CD8-positive, alpha-beta memory T cell (primary cell): Measurements from ENCODE around the gene CROCC. TPM values are rescaled to one million over a fixed set of nuclear protein-coding genes. Genes with fewer than 3 reads are reported as not detected.

Source experiments
- CTCF ChIA-PET: fragments of 350-600 bp; sonication (Branson Sonifier 250); formaldehyde crosslinking; loops from one replicate; lab custom pipeline; 2021; ENCODE audit warnings: antibody characterized with exemption; lab: Charles Lee
- POLR2A ChIA-PET: fragments of 350-600 bp; sonication (Branson Sonifier 250); formaldehyde crosslinking; loops from one replicate; lab custom pipeline; 2021; ENCODE audit warnings: antibody characterized with exemption; lab: Charles Lee
- DNase-seq, 5 donors: peaks; one replicate each; pipeline versions ENCODE4 v3.0.0 to v3.0.0-alpha.2; 2020 to 2022; ENCODE audit warnings: mixed read lengths in 1 of 5
- H3K27ac ChIP-seq: one replicate; pipeline ENCODE4 v1.7.0; 2013; ENCODE audit warnings: low read depth, mild to moderate bottlenecking, low read length, moderate library complexity
- H3K27me3 ChIP-seq: 2 replicates; pipeline ENCODE4 v1.7.0; 2013; ENCODE audit warnings: low read length, mild to moderate bottlenecking; ENCODE audit not compliant: insufficient read depth, poor library complexity, severe bottlenecking
- H3K36me3 ChIP-seq: 2 replicates; pipeline ENCODE4 v1.7.0; 2013; ENCODE audit warnings: mild to moderate bottlenecking, low read length, moderate library complexity; ENCODE audit not compliant: insufficient read depth
- H3K4me1 ChIP-seq: 2 replicates; pipeline ENCODE4 v1.7.0; 2013; ENCODE audit warnings: mild to moderate bottlenecking, low read length, moderate library complexity; ENCODE audit not compliant: insufficient read depth
- H3K4me3 ChIP-seq: 2 replicates; pipeline ENCODE4 v1.7.0; 2013; ENCODE audit warnings: mild to moderate bottlenecking, low read length
- H3K9me3 ChIP-seq: 2 replicates; pipeline ENCODE4 v1.7.0; 2013; ENCODE audit warnings: mild to moderate bottlenecking, low read length
- H3K27ac Mint-ChIP-seq, 8 donors: one replicate each; pipeline ENCODE4 v1.8.0; 2020 to 2021; ENCODE audit warnings: mixed read lengths in 8 of 8, mild to moderate bottlenecking in 6 of 8, inconsistent platforms in 3 of 8, moderate library complexity in 3 of 8
- H3K27me3 Mint-ChIP-seq, 2 donors: one replicate each; pipeline ENCODE4 v1.8.0; 2020 to 2021; ENCODE audit warnings: mixed read lengths in 2 of 2, mild to moderate bottlenecking in 1 of 2, moderate library complexity in 1 of 2
- H3K36me3 Mint-ChIP-seq, 3 donors: one replicate each; pipeline ENCODE4 v1.8.0; 2020 to 2021; ENCODE audit warnings: mixed read lengths in 3 of 3, inconsistent platforms in 1 of 3, mild to moderate bottlenecking in 1 of 3
- H3K4me1 Mint-ChIP-seq, 3 donors: one replicate each; pipeline ENCODE4 v1.8.0; 2020 to 2021; ENCODE audit warnings: mixed read lengths in 3 of 3, inconsistent platforms in 1 of 3, mild to moderate bottlenecking in 1 of 3
- H3K4me3 Mint-ChIP-seq, 7 donors: one replicate each; pipeline ENCODE4 v1.8.0; 2020 to 2021; ENCODE audit warnings: mixed read lengths in 7 of 7, mild to moderate bottlenecking in 6 of 7, moderate library complexity in 4 of 7, inconsistent platforms in 2 of 7
- H3K9me3 Mint-ChIP-seq, 5 donors: one replicate each; pipeline ENCODE4 v1.8.0; 2020 to 2022; ENCODE audit warnings: mixed read lengths in 5 of 5, mild to moderate bottlenecking in 3 of 5, moderate library complexity in 2 of 5, inconsistent platforms in 1 of 5
- polyA plus RNA-seq: library from polyadenylated mRNA; unstranded; fragments of 300-500 nt; fragmentation: Illumina TruSeq; gene quantifications from one replicate; pipeline ENCODE4 v1.2.3, GENCODE V29; 2021
- total RNA-seq, 2 experiments: library from RNA; stranded (reverse); gene quantifications; one replicate each; pipeline ENCODE4 v1.2.3, GENCODE V29; 2021

Gene CROCC
- total and polyA plus RNA-seq, 3 experiments from 2014 or later: 6.9 to 30.1 (median 25.6) TPM

- Mint-ChIP-seq H3K4me3 (peak overlapping the region in 3 of 7 donors; percentile 19 to 84 (median 50)), H3K36me3 (peaks cover 0 to 15% (median 0%) of the 10 kb centered on the region in 3 donors), H3K9me3 (no peaks in the 10 kb centered on the region), H3K27me3 (no peaks in the 10 kb centered on the region), H3K27ac (no peak overlapping the region), H3K4me1 (peaks cover 15 to 24% (median 19%) of the 10 kb centered on the region in 3 donors)
- Histone ChIP-seq H3K36me3 (peaks cover under 1% of the 10 kb centered on the region), H3K9me3 (no peaks in the 10 kb centered on the region), H3K4me1 (peaks cover 17% of the 10 kb centered on the region), H3K27ac (no peak overlapping the region), H3K4me3 (no peak overlapping the region), H3K27me3 (no peaks in the 10 kb centered on the region)
- no peak for DNase-seq
- ChIA-PET POLR2A (no interaction called here), CTCF (interaction anchor here (1.4 kb wide), 1 partner anchor 53 kb away, joined by 4 read pairs; no protein-coding TSS in a partner anchor)
These were observed 92.0 kb downstream of the CROCC start for GRCh38 chr1:17013491-17014320.

GRCh38 chr1:17014671-17015567, 93.2 kb downstream of the CROCC start:
- CTCF ChIA-PET: no interaction called here
- Histone ChIP-seq H3K9me3 (no peaks in the 10 kb centered on the region), H3K27ac (no peak overlapping the region), H3K27me3 (no peaks in the 10 kb centered on the region), H3K36me3 (peaks cover 12% of the 10 kb centered on the region), H3K4me1 (peaks cover 17% of the 10 kb centered on the region), H3K4me3 (no peak overlapping the region)
- DNase-seq: no peak
- Mint-ChIP-seq H3K4me3 (peak overlapping the region in 1 of 7 donors; percentile 32), H3K4me1 (peaks cover 14 to 18% (median 15%) of the 10 kb centered on the region in 3 donors), H3K27me3 (no peaks in the 10 kb centered on the region), H3K27ac (no peak overlapping the region), H3K36me3 (peaks cover 0 to 27% (median 8%) of the 10 kb centered on the region in 3 donors), H3K9me3 (no peaks in the 10 kb centered on the region)
- POLR2A ChIA-PET: no interaction called here

DNA sequence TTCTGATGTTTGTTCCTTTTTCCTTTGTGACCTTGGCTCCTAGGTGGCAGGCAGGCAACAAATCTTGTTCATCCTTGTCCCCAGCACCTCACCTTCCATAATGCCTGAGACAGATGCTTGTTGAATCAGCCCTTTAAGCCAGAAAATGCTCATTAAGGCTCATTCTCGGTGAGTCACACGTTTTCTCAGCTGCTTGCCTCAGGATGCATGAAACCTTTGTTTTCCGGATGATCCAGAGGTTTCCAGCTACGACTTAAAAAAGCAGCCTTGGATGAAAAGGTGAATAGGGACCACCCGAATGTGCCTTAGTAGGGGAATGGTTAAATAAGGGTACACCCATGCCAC, 94.6 kb downstream of the CROCC start:
- no peaks in the 10 kb centered on the region for H3K9me3 Mint-ChIP-seq
- peak overlapping the region in 2 of 8 donors; percentile 17 to 72 for H3K27ac Mint-ChIP-seq
- H3K4me3 Mint-ChIP-seq: no peak overlapping the region
- peaks cover 26% of the 10 kb centered on the region for H3K36me3 ChIP-seq
- ChIA-PET POLR2A (no interaction called here), CTCF (interaction anchor here (0.6 kb wide), 1 partner anchor 455 kb away, joined by 3 read pairs; no protein-coding TSS in a partner anchor)
- no peaks in the 10 kb centered on the region for H3K27me3 Mint-ChIP-seq
- H3K27me3 ChIP-seq: no peaks in the 10 kb centered on the region
- no peaks in the 10 kb centered on the region for H3K9me3 ChIP-seq
- no peak overlapping the region for H3K27ac ChIP-seq
- peaks cover 3 to 5% (median 5%) of the 10 kb centered on the region in 3 donors for H3K4me1 Mint-ChIP-seq
- H3K36me3 Mint-ChIP-seq: peaks cover 0 to 39% (median 13%) of the 10 kb centered on the region in 3 donors
- peaks cover 5% of the 10 kb centered on the region for H3K4me1 ChIP-seq
- no peak for DNase-seq
- no peak overlapping the region for H3K4me3 ChIP-seq

- CTCF ChIA-PET: no interaction called here
- H3K36me3 ChIP-seq: peaks cover 35% of the 10 kb centered on the region
- DNase-seq: no peak
- H3K27me3 Mint-ChIP-seq: no peaks in the 10 kb centered on the region
- H3K27me3 ChIP-seq: no peaks in the 10 kb centered on the region
- no peaks in the 10 kb centered on the region for H3K9me3 ChIP-seq
- no peaks in the 10 kb centered on the region for H3K4me1 ChIP-seq
- H3K9me3 Mint-ChIP-seq: no peaks in the 10 kb centered on the region
- POLR2A ChIA-PET: interaction anchor here (0.7 kb wide), 1 partner anchor 80 kb away, joined by 15 read pairs; no protein-coding TSS in a partner anchor
- no peak overlapping the region for H3K4me3 ChIP-seq
- H3K36me3 Mint-ChIP-seq: peaks cover 0 to 49% (median 13%) of the 10 kb centered on the region in 3 donors
- H3K4me1 Mint-ChIP-seq: no peaks in the 10 kb centered on the region
- H3K27ac ChIP-seq: no peak overlapping the region
- no peak overlapping the region for H3K4me3 Mint-ChIP-seq
- no peak overlapping the region for H3K27ac Mint-ChIP-seq
These were observed 95.7 kb downstream of the CROCC start for GRCh38 chr1:17017435-17017834.

GRCh38 chr1:17018849-17019248, 97.1 kb downstream of the CROCC start:
- ChIA-PET POLR2A (no interaction called here), CTCF (interaction anchor here (1.2 to 1.5 kb wide), 2 partner anchors 15 to 67 kb away, joined by 3 read pairs; no protein-coding TSS in a partner anchor)
- H3K9me3 Mint-ChIP-seq: no peaks in the 10 kb centered on the region
- Histone ChIP-seq H3K4me3 (no peak overlapping the region), H3K27ac (no peak overlapping the region), H3K27me3 (no peaks in the 10 kb centered on the region), H3K36me3 (peaks cover 47% of the 10 kb centered on the region), H3K9me3 (no peaks in the 10 kb centered on the region), H3K4me1 (no peaks in the 10 kb centered on the region)
- H3K4me1 Mint-ChIP-seq: no peaks in the 10 kb centered on the region
- H3K27me3 Mint-ChIP-seq: no peaks in the 10 kb centered on the region
- H3K27ac Mint-ChIP-seq: peak overlapping the region in 6 of 8 donors; percentile 19 to 87 (median 67)
- no peak overlapping the region for H3K4me3 Mint-ChIP-seq
- H3K36me3 Mint-ChIP-seq: peaks cover 0 to 64% (median 22%) of the 10 kb centered on the region in 3 donors
- DNase-seq: no peak

GRCh38 chr1:17020502-17020901, 98.8 kb downstream of the CROCC start:
- Mint-ChIP-seq H3K27me3 (no peaks in the 10 kb centered on the region), H3K4me1 (no peaks in the 10 kb centered on the region), H3K9me3 (no peaks in the 10 kb centered on the region), H3K27ac (peak overlapping the region in 1 of 8 donors; percentile 46), H3K4me3 (no peak overlapping the region), H3K36me3 (peaks cover 0 to 76% (median 30%) of the 10 kb centered on the region in 3 donors)
- no peak overlapping the region for H3K4me3 ChIP-seq
- ChIA-PET CTCF (interaction anchor here (1.0 kb wide), 1 partner anchor 60 kb away, joined by 4 read pairs; no protein-coding TSS in a partner anchor), POLR2A (no interaction called here)
- DNase-seq: no peak
- H3K9me3 ChIP-seq: no peaks in the 10 kb centered on the region
- no peaks in the 10 kb centered on the region for H3K27me3 ChIP-seq
- H3K27ac ChIP-seq: no peak overlapping the region
- peaks cover 57% of the 10 kb centered on the region for H3K36me3 ChIP-seq
- H3K4me1 ChIP-seq: no peaks in the 10 kb centered on the region

DNA sequence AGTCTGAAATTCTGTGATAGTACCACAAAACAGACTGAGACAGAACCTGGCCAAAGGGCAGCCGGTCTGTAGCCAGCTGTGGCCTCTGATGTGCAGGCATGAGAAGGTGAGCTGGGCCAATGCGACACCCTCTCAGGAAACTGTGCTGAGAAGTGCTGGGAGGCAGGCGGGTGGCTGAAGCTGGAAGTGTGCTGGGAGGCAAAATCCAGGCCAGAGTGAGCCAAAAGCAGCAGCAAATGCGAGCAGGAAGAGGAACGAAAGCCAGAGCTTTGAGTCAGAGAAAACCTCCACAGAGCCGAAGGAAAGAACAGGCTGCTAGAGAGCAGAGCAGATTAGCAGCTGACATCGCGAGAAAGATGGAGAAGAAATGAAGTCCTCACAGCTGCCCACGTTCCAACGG, 100.2 kb downstream of the CROCC start:
- no peaks in the 10 kb centered on the region for H3K27me3 Mint-ChIP-seq
- DNase-seq: no peak
- Histone ChIP-seq H3K27me3 (no peaks in the 10 kb centered on the region), H3K36me3 (peaks cover 64% of the 10 kb centered on the region), H3K9me3 (no peaks in the 10 kb centered on the region), H3K4me3 (no peak overlapping the region), H3K27ac (no peak overlapping the region), H3K4me1 (no peaks in the 10 kb centered on the region)
- H3K27ac Mint-ChIP-seq: peak overlapping the region in 2 of 8 donors; percentile 29 to 42
- no peak overlapping the region for H3K4me3 Mint-ChIP-seq
- H3K9me3 Mint-ChIP-seq: no peaks in the 10 kb centered on the region
- ChIA-PET CTCF (no interaction called here), POLR2A (no interaction called here)
- no peaks in the 10 kb centered on the region for H3K4me1 Mint-ChIP-seq
- peaks cover 0 to 84% (median 30%) of the 10 kb centered on the region in 3 donors for H3K36me3 Mint-ChIP-seq
